H1 (cell line): Measurements from ENCODE around the gene SPRR1A. TPM values are rescaled to one million over a fixed set of nuclear protein-coding genes. Genes with fewer than 3 reads are reported as not detected.
"Not testable (repeated sequence)": the region's sequence is repeated elsewhere in the genome, so short reads cannot be mapped to it uniquely, and the experiment has no call there.

Source experiments
- CTCF ChIA-PET: fragments of 300-600 bp; sonication (Branson Sonifier 250); formaldehyde crosslinking; loops from one replicate; lab custom pipeline; 2021; ENCODE audit not compliant: partially characterized antibody; lab: Charles Lee
- POLR2A ChIA-PET: fragments of 300-600 bp; sonication (Branson Sonifier 250); formaldehyde crosslinking; loops from one replicate; lab custom pipeline; 2021; ENCODE audit warnings: inconsistent platforms; ENCODE audit not compliant: partially characterized antibody; lab: Charles Lee
- DNase-seq, 2 experiments: peaks; one replicate each; pipeline versions ENCODE4 v3.0.0 to v3.0.0-alpha.2; 2010 to 2022; ENCODE audit warnings: low spot score in 2 of 2, low read depth in 1 of 2, mixed read lengths in 1 of 2
- FAIRE-seq: peaks from 2 replicates; lab custom pipeline; 2011; peaks lifted over from hg19 to GRCh38; lab: Jason Lieb, UNC
- H2AFZ ChIP-seq: 2 replicates; pipeline ENCODE4 v1.8.1; 2012; ENCODE audit warnings: low read length, inconsistent platforms
- H2AK5ac ChIP-seq: 2 replicates; pipeline ENCODE4 v1.6.1; 2013; ENCODE audit warnings: low read depth, low read length
- H2BK120ac ChIP-seq: replicated peaks from 2 replicates; pipeline ENCODE3; 2013; ENCODE audit warnings: low read depth, low read length, inconsistent platforms
- H2BK12ac ChIP-seq: 2 replicates; pipeline ENCODE4 v1.6.1; 2013; ENCODE audit warnings: low read depth, low read length
- H2BK15ac ChIP-seq: 2 replicates; pipeline ENCODE4 v1.6.1; 2013; ENCODE audit warnings: low read length
- H2BK20ac ChIP-seq: 2 replicates; pipeline ENCODE4 v1.6.1; 2013; ENCODE audit warnings: low read length
- H2BK5ac ChIP-seq: 2 replicates; pipeline ENCODE4 v1.6.1; 2013; ENCODE audit warnings: low read depth, low read length
- H3K14ac ChIP-seq: 2 replicates; pipeline ENCODE4 v1.6.1; 2013; ENCODE audit warnings: inconsistent platforms; ENCODE audit not compliant: insufficient read length
- H3K18ac ChIP-seq: 2 replicates; pipeline ENCODE4 v1.6.1; 2013; ENCODE audit warnings: low read length; ENCODE audit errors: extremely low read depth
- H3K23ac ChIP-seq: 2 replicates; pipeline ENCODE4 v1.6.1; 2013; ENCODE audit warnings: inconsistent platforms; ENCODE audit not compliant: insufficient read length
- H3K23me2 ChIP-seq: 2 replicates; pipeline ENCODE4 v1.6.1; 2013; ENCODE audit warnings: low read depth, low read length
- H3K27ac ChIP-seq: 2 replicates; pipeline ENCODE4 v1.6.1; 2011; ENCODE audit warnings: low read depth, low read length, inconsistent platforms
- H3K27me3 ChIP-seq, 4 experiments: replicated peaks in 1 of 4; 1 replicate in 1 of 4; 2 replicates in 3 of 4; pipeline versions ENCODE4 v1.6.1 to v1.8.1; 2011 to 2013; ENCODE audit warnings: low read length in 3 of 4, mild to moderate bottlenecking in 3 of 4, inconsistent platforms in 2 of 4, mixed read lengths in 2 of 4, moderate library complexity in 1 of 4; ENCODE audit not compliant: control insufficient read depth in 3 of 4, insufficient read depth in 3 of 4; ENCODE audit errors: extremely low read depth in 1 of 4
- H3K36me3 ChIP-seq, 4 experiments: 2 replicates each; pipeline versions ENCODE4 v1.6.1 to v1.8.1; 2011 to 2013; ENCODE audit warnings: mild to moderate bottlenecking in 4 of 4, low read length in 3 of 4, moderate library complexity in 2 of 4, control low read depth in 1 of 4, inconsistent platforms in 1 of 4; ENCODE audit not compliant: insufficient read depth in 4 of 4, control insufficient read depth in 2 of 4
- H3K4ac ChIP-seq: replicated peaks from 2 replicates; pipeline ENCODE3; 2013; ENCODE audit warnings: low read length, low read depth, mixed read lengths, inconsistent platforms; ENCODE audit not compliant: insufficient read length
- H3K4me1 ChIP-seq, 4 experiments: replicated peaks in 1 of 4; 1 replicate in 1 of 4; 2 replicates in 3 of 4; pipeline versions ENCODE4 v1.6.1 to v1.8.1; 2011 to 2013; ENCODE audit warnings: low read length in 3 of 4, inconsistent platforms in 2 of 4, mixed read lengths in 1 of 4; ENCODE audit not compliant: insufficient read depth in 4 of 4, control insufficient read depth in 3 of 4
- H3K4me2 ChIP-seq, 2 experiments: 2 replicates each; pipeline versions ENCODE4 v1.6.1 to v1.8.1; 2011 to 2013; ENCODE audit warnings: low read depth in 2 of 2, low read length in 2 of 2, control low read depth in 1 of 2, inconsistent platforms in 1 of 2, mild to moderate bottlenecking in 1 of 2; ENCODE audit not compliant: insufficient read depth in 1 of 2
- H3K4me3 ChIP-seq, 4 experiments: fragments of 200-600, 300-600 bp in 1 of 4; sonication (generic), shearing (Covaris generic), sonication (Bioruptor Twin) in 1 of 4; 2 replicates each; pipeline versions ENCODE4 v1.5.1 to v1.8.1; 2011 to 2016; ENCODE audit warnings: low read length in 4 of 4, low read depth in 3 of 4, control low read depth in 2 of 4, inconsistent platforms in 2 of 4, mild to moderate bottlenecking in 2 of 4, mixed read lengths in 1 of 4, moderate library complexity in 1 of 4; ENCODE audit not compliant: insufficient read depth in 2 of 4; ENCODE audit errors: extremely low read depth in 1 of 4
- H3K56ac ChIP-seq: replicated peaks from 2 replicates; pipeline ENCODE3; 2013; ENCODE audit warnings: low read depth, mild to moderate bottlenecking, mixed read lengths, low read length, inconsistent platforms; ENCODE audit not compliant: insufficient read length
- H3K79me1 ChIP-seq: 2 replicates; pipeline ENCODE4 v1.6.1; 2013; ENCODE audit warnings: low read depth, low read length, control low read depth
- H3K79me2 ChIP-seq, 2 experiments: 2 replicates each; pipeline versions ENCODE4 v1.6.1 to v1.8.1; 2012 to 2013; ENCODE audit warnings: low read length in 2 of 2, mild to moderate bottlenecking in 2 of 2, inconsistent platforms in 1 of 2; ENCODE audit not compliant: insufficient read depth in 2 of 2, control insufficient read depth in 1 of 2
- H3K9ac ChIP-seq, 4 experiments: replicated peaks in 1 of 4; 1 replicate in 1 of 4; 2 replicates in 3 of 4; pipeline versions ENCODE4 v1.6.1 to v1.8.1; 2011 to 2013; ENCODE audit warnings: low read depth in 3 of 4, low read length in 3 of 4, control low read depth in 2 of 4, mild to moderate bottlenecking in 2 of 4, moderate library complexity in 2 of 4, inconsistent platforms in 1 of 4; ENCODE audit errors: extremely low read depth in 1 of 4
- H3K9me3 ChIP-seq, 2 experiments: 2 replicates each; pipeline versions ENCODE4 v1.6.1 to v1.8.1; 2012 to 2013; ENCODE audit warnings: mild to moderate bottlenecking in 2 of 2, moderate library complexity in 2 of 2, control low read depth in 1 of 2, inconsistent platforms in 1 of 2, low read depth in 1 of 2, low read length in 1 of 2, mixed read lengths in 1 of 2; ENCODE audit not compliant: insufficient read depth in 2 of 2
- H4K20me1 ChIP-seq, 2 experiments: replicated peaks in 1 of 2; 2 replicates each; pipeline versions ENCODE3 to v1.8.1; 2011 to 2013; ENCODE audit warnings: inconsistent platforms in 2 of 2, low read length in 2 of 2, mild to moderate bottlenecking in 1 of 2; ENCODE audit not compliant: insufficient read depth in 2 of 2, control insufficient read depth in 1 of 2
- H4K5ac ChIP-seq: 2 replicates; pipeline ENCODE4 v1.6.1; 2013; ENCODE audit warnings: low read length, low read depth, mixed read lengths, inconsistent platforms; ENCODE audit not compliant: insufficient read length
- H4K8ac ChIP-seq: 2 replicates; pipeline ENCODE4 v1.8.0; 2013; ENCODE audit warnings: mild to moderate bottlenecking, moderate library complexity, low read length, inconsistent platforms; ENCODE audit not compliant: insufficient read depth; ENCODE audit errors: extremely low read depth
- H4K91ac ChIP-seq: replicated peaks from 2 replicates; pipeline ENCODE3; 2013; ENCODE audit warnings: low read length, mixed read lengths, inconsistent platforms; ENCODE audit not compliant: insufficient read length
- WGBS, 2 experiments: shearing (Covaris generic) in 1 of 2; methylation state at CpG; one replicate each; pipeline versions ENCODE4 v1.1.6 to v1.1.7; 2013 to 2015; ENCODE audit warnings: low lambda C conversion rate in 2 of 2, mixed read lengths in 2 of 2, inconsistent platforms in 1 of 2, low coverage in 1 of 2, missing lambda C conversion rate in 1 of 2; ENCODE audit not compliant: insufficient replicate concordance in 2 of 2, insufficient coverage in 1 of 2, insufficient read length in 1 of 2; ENCODE audit errors: extremely low coverage in 1 of 2, missing lambda C conversion rate in 1 of 2; 5-methylcytosine and 5-hydroxymethylcytosine counted together
- polyA plus RNA-seq, 7 experiments: library from polyadenylated mRNA; depleted of rRNA in 3 of 7; stranded (reverse) in 5 of 7; unstranded in 2 of 7; fragments of >200 nt in 5 of 7; fragments of 200-250 nt in 2 of 7; gene quantifications; 1 replicate in 5 of 7; 2 replicates in 1 of 7; 4 replicates in 1 of 7; pipeline versions ENCODE4 v1.2.1 to v1.2.3, GENCODE V29; 2011 to 2013; ENCODE audit warnings: missing spikeins in 2 of 7, mixed read lengths in 2 of 7
- total RNA-seq: library from RNA; stranded (reverse); fragmentation: NEBNext Ultra II Directional; extraction: Animal tissue kit (Norgen Biotek cat#: 25700); gene quantifications from 2 replicates; pipeline ENCODE4 v1.2.1, GENCODE V29; 2021

The SPRR1A gene
- total and polyA plus RNA-seq, 2 of the 8 experiments (the other 6 are each of a cell fraction or from before 2014, with no cell fraction given): not detected

- 83% methylated on average over 8 of the region's 8 CpGs; no CpG with 5 or more reads in 1 of the 2 experiments for WGBS, 2 experiments
- DNase-seq, H2BK12ac ChIP-seq, H2AFZ ChIP-seq, H2AK5ac ChIP-seq, H3K14ac ChIP-seq, H3K23me2 ChIP-seq, H3K4me1 ChIP-seq, FAIRE-seq, H3K79me2 ChIP-seq, H4K91ac ChIP-seq, H3K4ac ChIP-seq, H3K9ac ChIP-seq, POLR2A ChIA-PET, H3K36me3 ChIP-seq, H3K18ac ChIP-seq, H3K4me3 ChIP-seq, H3K9me3 ChIP-seq, H2BK120ac ChIP-seq, H3K23ac ChIP-seq, H4K8ac ChIP-seq, H3K56ac ChIP-seq, H2BK20ac ChIP-seq, H3K27me3 ChIP-seq, H3K79me1 ChIP-seq, H4K20me1 ChIP-seq, H2BK5ac ChIP-seq, H3K4me2 ChIP-seq, H2BK15ac ChIP-seq, H4K5ac ChIP-seq, H3K27ac ChIP-seq: not testable (repeated sequence)
- CTCF ChIA-PET: interaction anchor here (1.1 kb wide), 1 partner anchor 9 kb away, joined by 3 read pairs; no protein-coding TSS in a partner anchor
Observed at GRCh38 chr1:153011235-153011758, 27.4 kb downstream of the SPRR1A start.

- H3K79me1 ChIP-seq, H2BK5ac ChIP-seq, H2BK120ac ChIP-seq, H2AK5ac ChIP-seq, H3K9me3 ChIP-seq, H3K27ac ChIP-seq, H3K56ac ChIP-seq, H3K9ac ChIP-seq, H3K18ac ChIP-seq, H3K36me3 ChIP-seq, FAIRE-seq, DNase-seq, H2AFZ ChIP-seq, H3K23ac ChIP-seq, H4K20me1 ChIP-seq, H3K4me3 ChIP-seq, H3K4ac ChIP-seq, H4K5ac ChIP-seq, H2BK15ac ChIP-seq, H3K79me2 ChIP-seq, H3K4me2 ChIP-seq, H2BK20ac ChIP-seq, POLR2A ChIA-PET, H3K27me3 ChIP-seq, H4K91ac ChIP-seq, H3K23me2 ChIP-seq, H3K4me1 ChIP-seq, H4K8ac ChIP-seq, H3K14ac ChIP-seq, H2BK12ac ChIP-seq: not testable (repeated sequence)
- 82% methylated on average over 2 of the region's 2 CpGs; no CpG with 5 or more reads in 1 of the 2 experiments for WGBS, 2 experiments
- CTCF ChIA-PET: interaction anchor here (1.2 to 1.7 kb wide), 4 partner anchors 11 to 174 kb away, joined by 3 to 6 read pairs (median 4); no protein-coding TSS in a partner anchor
Observed at GRCh38 chr1:153021829-153022228, 37.9 kb downstream of the SPRR1A start.
